Measurements from ENCODE around the gene ADAR.

ADAR gene

DNA sequence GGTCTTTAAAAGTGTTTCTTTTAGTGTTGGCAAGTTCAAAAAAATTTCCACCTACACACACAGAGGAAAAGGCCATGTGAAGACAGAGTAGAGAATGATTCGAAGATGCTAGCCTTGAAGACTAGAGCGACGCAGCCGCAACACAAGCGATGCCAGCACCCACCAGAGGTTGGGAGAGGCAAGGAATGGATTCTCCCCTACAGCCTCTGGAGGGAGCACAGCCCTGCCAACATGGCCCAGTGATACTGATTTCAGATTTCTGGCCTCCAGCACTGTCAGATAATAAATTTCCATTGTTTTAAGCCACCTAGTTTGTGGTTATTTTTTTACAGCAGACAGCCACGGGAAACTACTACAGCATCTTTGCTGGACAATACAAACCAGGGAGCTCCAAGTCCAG is 6.9 kb upstream of the ADAR start:
- no peak for DNase-seq

DNA sequence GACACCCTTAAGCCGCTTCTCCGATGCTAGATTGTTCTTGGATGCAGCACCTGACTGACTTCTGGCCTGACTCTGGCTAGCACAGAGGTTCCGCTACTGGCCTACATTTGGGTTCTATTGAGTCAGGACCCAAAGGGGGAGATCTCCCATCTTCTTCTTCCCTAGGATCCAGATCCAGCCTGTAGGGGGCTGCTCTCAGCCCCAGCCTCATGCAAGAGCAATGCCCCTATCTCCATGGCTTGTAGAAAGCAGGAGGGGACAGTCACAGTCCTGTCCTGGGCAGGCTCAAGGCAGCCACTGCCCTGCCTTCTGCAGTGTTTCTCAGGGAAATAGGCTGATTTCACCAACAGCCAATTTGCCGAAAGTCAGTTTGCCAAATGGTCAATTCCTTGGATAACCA is 6.3 kb upstream of the ADAR start:
- DNase-seq, result no peak

DNA sequence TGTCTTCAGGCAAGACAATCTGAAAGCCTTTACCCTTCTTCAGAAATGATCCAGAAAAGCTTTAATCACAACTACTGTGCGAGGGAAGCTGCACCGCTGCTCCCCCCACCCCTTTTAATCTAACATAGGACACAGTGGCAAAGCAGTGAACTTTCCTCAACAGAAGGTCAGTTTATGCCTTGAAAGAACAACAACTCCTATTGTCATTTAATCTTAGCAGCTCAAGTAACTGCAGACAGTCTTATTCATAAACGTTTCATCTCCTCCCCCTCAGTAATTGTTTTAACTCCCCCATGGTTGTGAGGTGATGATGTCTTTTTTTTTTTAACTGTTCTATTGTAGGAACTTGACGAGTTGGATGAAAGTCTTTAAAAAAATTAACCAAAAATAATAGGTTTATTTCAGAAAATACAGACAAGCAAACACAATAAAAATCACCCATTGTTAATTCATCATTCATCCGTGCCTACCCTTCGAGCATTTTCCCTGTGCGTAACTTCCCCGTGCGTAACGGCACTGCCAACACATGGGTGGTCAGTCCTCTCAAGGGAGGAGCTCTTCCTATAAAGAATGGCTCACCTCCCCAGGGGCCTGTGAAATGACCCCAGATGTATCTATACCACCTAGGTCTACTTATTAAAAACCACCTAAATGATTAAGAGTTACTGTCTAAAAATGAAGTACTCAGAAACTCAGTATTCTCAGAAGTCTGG is 3.3 kb upstream of the ADAR start:
- DNase-seq, result no peak

DNA sequence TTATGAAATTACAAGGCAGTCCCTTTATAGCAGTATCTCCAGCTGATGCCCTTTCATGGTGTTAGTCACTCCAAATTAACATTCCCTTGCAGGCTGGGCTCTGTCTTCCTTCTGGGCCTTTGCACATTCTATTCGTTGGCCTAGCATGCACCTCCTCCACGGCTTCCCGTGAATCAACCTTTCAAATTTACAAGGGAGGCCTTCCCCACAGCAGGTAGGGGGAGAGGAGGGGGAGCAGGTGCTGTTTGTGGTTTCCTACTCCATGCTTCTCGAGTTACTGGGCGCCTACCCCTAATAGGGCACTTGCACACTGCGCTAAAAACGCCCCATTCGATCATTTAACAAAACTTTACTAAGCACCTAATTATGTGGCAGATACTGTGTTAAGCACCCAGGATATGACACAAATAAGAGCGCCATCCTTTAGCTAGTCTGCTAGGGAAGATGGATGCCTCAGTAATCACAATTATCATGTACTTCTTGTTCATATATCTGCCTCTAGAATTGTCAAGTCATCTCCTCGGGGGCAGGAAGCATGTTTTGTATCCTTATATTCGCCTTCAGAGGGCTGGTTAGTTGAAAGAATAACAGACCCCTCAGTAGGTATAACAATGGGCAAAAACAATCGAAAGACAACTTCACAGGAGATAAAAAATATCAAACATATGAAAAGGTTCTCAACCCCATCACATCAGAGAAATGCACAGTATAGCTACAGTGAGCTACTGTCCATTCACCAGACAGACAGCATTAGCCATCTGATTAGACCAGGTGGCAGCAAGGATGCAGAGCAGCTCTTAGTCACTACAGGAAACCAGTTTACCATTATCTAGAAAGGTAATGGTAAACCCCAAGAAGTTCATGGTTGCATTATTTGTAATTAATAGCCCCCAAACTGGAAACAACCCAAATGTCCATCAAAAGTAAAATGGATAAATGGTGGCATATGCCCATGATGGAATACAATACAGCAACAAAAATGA is 1.7 kb upstream of the ADAR start:
- no peak for DNase-seq

DNA sequence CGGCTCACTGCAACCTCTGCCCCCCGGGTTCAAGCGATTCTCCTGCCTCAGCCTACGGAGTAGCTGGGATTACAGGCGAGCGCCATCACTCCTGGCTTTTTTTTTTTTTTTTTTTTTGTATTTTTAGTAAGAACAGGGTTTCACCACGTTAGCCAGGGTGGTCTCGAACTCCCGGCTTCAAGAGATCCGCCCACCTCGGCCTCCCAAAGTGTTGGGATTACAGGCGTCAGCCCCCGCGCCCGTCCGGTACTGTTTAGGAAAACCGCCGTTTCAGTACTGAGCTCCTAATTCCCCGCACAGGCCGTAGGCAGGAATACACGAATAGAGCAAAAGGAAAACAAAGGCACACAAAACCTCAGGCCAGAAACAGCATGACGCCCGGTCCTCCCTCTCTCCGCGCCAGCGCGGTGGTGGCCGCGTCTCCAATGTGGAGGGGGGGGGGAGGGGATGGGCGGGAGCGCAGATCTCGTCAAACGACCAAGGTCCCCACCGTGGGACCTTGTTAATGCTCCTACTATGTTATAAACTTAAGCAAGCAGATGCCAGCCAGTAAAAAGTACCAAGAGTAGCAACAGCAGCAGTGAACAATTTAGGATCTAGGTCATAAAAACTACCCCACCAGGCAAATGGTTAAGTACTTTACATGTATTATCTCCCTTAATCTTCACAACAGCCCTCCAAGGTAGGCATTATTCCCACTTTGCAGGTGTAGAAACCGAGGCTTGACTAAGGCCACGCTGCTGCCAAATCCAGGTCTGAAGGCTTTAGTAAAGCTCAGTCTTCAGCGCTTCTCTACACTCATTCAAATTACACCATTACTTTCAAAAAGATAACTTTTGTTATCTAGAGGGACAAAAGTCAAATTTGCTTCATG is 648 bp upstream of the ADAR start:
- no peak for DNase-seq

DNA sequence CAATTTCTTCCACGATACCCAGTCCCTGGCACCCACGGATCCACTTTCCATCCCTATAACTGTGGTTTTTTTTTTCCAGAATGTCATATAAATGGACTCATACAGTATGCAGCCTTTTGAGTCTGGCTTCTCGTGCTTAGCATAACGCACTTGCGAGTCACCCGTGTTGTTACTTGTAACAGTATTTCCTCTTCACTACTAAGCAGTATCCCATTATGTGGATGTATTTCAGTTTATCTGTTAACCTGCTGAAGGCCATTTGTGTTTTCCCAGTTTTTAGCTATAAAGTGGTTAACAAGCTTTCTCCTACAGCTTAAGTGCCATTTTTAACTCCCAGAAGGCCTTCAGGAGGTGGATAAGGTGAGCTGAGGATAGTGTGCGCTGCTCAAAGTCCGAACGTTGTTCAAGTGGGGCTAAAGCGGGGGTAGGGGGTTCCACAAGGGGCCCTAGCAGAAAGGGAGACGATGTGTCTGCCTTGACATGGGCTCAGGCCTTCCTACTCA is 829 bp downstream of the ADAR start:
- DNase-seq, result no peak

DNA sequence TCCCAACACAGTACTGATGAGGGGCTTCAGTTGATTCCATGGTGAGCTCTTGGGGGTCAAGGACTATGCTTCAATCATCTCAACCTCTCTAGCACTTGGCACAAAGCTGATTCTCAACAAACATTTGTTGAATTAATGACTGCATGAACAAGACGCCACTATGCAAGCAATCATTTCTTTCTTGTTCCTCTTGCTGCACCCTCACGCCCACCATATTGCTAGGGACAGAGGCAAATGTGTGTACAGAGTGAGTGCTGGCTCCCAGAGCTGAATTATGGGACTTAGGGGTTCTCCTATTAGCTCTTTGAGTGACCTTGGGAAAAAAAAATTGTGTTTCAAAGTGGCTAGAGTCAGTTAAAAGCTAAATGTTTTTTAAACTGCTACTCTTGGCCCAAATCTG is 2.5 kb downstream of the ADAR start:
- no peak for DNase-seq

DNA sequence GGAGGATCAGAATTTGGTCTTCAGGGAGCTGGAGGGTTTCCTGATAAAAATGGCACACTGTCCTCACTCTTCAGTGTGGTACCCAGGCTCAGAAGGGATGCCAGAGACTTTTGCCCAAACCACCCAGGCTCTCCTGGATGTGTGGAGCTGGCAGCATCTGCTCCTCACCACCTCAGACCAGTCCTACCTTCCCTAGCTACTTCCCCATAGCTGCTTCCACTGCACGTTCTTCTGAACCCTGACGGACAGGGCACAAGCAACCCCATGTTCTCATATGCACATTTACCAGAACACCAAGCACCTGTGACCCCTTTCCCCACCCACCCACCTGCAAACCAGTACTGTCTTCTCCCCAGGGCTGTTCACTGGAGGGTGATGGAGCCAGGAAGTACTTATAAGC is 4.7 kb downstream of the ADAR start:
- DNase-seq, result no peak

DNA sequence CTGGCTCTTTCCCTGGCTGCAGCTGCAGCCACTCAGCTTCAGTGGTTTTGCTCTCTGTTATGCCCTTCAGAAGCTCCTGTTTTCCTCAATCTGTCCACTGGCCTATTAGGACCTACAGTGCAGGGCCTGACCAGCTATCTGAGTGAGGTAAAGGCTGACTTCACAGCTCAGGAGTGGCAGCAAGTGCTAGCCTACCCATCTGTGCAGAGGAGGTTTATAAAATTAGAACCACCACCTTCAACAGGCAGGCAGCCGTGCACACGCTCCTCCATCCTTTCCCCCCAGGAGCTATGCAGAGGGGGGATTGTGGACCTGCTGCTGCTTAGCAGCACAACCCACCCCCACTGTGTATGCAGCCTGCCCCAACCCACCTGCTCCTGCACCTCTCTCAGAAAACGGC is 8.3 kb downstream of the ADAR start:
- no peak for DNase-seq

DNA sequence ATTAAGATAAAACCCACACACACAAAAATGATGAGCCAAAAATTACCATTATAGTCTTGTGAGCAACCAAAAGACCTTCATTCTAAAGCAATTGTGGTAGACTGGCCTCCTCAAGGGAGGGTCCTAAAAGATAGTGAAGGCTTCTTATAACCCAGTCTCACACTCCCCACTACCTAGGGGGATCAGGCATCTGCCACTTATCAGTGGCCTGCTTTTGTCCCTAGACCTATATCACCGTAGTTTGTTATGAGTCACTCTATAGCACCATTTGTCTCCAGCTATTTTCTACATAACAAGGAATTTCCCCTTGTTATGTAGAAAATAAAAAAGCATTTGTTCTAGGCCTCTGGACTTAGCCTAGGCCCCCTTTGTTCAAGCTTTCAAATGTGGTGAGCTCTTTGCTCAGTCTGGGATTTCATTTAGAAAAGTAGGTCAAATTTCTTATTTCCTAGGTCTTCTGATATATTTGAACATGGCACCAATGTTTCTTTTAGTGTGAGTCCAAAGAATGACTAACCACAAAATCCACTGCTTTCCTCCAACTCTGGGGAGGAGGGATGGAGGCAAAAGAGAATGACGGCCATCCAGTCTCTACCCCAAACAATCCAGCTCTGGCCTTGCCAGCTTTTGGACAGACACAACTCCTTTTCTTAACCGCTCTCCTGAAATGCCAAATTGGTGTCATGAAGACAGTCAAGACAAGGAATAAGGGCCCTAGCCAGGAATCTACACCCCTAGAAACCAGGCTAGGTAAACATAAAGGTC is 8.9 kb downstream of the ADAR start:
- no peak for DNase-seq

DNA sequence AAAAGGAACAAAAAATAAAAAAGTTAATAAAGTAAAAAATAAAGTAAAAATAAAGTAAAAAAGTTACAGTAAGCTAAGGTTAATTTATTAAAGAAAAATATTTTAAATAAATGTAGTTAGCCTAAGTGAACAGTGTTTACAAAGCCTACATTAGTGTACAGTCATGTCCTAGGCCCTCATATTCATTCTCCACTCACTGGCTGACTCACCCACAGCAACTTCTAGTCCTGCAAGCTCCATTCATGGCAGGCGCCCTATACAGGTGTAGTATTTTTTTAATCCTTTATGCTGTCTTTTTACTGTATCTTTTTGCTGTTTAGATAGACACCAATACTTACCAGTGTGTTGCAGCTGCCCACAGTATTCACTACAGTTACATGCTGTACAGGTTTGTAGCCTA is 12.4 kb downstream of the ADAR start:
- DNase-seq, result no peak

DNA sequence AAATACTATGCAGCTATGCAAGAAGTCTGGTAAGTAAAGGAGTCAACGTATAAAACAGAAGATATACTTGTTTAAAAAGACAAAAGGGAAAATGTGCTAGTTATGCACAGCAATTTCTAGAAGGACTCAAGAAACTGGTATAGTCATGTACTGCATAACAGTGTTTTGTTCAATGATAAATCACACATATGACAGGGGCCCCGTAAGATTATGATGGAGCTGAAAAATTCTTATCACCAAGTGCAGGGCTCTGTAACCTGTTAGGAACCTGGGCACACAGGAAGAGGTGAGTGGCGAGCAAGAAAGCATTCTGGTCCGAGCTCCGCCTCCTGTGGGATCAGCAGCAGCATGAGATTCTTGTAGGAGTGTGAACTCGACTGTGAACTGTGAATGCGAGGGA is 13.2 kb downstream of the ADAR start:
- no peak for DNase-seq

DNA sequence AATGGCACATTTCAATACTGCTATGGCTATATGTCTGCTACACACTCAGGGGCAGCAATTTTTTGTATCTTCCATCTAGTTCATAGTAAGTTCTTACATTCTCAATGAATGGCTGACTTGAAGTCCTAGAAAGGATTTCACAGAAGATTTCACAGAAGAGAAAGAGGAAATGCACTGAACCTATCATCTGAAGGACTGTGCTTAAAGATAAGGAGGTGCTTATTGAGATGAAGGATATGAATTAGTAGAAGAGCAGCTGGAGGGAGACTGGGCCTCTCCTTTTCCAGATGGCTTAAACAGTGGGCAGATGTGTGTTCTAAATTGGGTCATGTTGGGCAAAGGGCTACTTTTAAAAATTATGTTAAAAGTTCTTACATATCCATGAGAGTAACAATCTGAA is 14.6 kb downstream of the ADAR start:
- DNase-seq, result no peak

DNA sequence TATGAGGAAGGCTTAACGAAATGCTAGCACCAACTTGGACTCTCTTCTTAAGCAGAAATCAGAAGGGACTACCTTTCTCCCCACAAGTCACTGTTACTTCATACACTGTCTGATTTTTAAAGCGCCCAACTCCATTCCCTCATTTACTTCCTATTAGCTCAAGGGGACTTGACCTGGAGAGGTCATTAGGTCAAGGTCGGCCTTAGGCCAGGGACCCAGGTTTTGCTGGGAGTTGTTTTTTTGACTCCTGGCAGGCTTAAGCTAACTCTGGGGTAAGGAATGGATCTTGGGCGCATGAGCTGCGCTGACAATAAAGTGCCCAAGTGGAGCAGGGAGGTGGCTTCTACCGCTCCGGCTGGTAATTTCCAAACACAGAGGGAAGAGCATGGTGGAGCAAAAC is 16.8 kb downstream of the ADAR start:
- no peak for DNase-seq

DNA sequence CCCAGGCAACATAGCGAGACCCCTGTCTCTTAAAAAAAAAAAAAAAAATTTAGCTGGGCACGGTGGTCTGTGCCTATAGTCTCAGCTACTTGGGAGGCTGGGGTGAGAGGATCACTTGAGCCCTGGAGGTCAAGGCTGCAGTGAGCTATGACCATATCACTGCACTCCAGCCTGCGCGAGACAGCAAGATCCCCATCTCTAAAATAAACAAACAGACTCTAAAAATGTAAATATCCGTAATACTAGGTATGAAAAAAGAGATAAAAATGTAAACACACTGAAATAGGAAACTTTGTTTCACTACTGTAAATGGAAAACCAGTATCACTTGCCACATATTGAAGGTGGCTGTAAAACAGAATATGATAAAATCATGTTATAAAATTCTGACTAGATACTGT is 17.2 kb downstream of the ADAR start:
- DNase-seq, result no peak

DNA sequence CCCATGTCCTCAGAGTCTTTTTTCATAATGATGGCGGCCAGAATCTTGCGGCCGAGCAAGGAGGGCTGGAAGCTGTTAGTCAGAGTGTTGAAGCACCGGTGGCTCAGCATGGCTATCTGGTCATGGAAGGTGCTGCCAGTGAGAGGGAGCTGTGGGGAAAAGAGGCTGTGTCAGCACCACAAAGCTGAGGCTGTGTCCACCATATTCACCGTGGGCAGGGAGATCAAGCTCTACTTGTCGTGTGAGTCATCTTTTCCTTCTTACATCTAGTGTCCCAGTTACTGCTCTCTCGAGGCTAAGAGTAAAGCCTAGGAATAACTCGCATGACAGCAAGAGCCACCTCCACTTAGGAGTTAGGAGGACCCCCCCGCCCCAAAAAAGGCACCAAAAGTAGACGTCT is 18.2 kb downstream of the ADAR start:
- DNase-seq, result no peak

DNA sequence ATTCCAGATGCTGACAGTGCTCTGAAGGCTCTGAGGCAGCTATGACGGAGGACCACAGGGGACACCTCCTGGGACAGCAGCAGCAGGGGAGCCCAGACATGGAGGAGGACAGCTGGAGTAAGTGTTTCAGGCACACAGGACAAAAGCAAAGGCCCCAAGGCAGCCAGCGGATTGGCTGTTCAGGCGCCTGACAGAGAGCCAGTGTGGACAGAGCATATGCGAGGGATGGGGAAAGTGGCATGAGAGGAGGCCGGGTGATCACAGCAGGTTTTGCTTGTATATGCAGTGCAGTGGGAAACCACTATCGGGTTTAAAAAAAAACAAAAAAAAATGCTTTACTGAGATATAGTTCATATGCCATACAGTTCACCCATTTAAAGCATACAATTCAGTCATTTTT is 21.3 kb downstream of the ADAR start:
- DNase-seq, result no peak

DNA sequence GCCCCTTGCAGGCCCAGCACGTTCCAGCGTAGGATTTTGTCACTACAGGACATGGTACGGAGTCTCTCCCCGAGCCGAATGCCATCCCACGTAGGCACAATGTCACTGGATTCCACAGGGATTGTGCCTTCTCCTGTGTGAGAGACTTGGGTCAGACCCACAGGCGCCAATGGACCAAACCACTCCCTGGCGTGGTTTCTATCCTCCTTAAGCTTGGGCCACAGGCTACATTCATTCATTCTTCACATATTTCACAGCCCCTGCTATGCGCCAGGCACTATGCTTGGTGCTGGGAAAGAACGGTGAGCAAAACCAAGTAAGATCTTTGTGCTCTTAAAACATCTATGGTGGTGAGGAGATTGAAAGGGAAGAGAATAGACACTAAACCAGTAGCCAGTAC is 21.8 kb downstream of the ADAR start:
- no peak for DNase-seq

DNA sequence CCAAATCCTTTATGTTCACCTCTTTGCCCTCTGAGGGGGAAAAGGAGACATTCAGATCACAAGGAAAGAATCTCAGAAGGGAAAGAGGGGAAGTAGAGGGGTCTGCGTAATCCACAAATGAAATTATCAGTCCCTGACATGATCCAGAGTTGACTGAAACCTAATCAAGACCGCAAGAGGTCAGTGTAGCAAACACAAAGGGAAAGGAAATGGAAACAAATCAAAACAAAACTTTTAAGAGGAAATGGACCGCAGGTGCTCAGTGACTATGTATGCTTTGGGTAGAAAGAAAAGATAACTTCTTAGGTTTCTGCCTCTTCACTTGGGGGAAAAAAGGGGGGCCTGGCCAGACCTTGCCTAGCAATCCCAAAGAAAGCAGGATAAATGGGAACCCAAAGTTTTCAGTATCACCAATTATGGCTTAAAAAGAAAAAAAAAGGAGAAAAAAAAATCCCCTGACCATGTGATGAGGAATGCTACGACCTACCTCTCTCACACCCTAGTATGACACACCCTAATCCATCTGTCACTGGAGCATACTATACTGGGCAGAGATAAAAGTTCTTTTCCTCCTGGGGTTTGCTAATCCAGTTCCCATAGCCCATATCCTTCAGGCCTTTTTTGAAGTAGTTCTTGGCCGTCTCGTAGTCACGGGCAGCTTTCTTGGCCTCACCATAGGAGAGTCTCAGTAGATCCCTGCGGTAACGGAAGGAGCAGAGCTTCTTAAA is 23.6 kb downstream of the ADAR start:
- no peak for DNase-seq

DNA sequence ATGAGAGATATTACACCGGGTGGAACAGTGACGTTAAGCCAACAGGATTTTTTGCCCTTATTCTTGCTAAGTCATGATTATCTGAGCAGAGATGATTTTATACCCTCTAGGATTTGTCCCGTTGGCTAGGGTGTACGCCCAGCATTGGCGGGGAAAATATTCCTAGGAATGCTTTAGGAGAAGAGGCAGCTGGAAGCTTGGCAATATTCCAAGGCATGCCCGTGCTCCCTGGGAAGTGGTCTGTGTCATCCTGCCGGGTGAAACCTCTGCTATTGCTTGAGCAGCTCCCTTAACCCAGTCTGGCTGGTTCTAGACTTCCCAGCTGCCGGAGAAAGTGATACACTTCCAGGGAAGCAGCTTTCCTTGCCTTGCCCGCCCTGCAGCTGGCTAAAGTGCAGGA is 24.2 kb downstream of the ADAR start:
- DNase-seq, result no peak

DNA sequence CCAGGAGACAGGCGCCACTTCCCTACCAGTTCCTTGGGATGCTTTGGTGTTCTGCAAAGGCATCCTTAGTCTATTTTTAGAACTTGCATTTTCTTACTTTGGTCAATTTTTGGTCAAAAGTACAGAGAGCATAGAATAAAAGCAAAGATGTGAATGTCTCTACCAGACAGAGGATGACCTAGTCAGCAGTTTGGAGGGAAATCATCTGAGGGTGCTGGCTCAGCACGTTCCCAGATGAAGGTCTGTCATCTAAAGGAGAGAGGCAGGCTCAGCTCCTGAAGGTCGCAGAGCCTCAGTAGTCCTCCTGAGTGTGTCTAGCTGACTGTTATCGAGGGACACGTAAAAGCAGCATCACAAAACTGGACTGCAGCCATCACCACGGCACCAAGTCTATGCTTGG is 25.1 kb downstream of the ADAR start:
- no peak for DNase-seq

DNA sequence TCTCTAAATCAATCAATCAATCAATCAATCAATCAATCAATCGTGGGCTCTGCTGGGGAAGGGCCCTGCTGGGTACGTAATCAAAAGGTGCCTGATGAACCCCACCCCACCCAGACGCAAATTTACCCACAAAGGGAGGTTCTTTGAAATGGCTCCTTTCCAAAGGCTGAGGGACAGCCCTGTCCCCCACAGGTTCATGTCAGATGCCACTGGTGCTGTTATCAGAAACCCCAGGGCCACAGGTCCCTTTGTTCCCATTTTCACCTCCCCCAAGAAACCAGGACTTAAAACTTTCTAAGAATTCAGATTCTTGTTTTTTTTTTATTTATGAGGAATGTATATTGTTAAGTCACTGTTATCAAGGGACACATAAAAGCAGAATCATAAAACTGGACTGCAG is 26.2 kb downstream of the ADAR start:
- DNase-seq, result no peak

Measured in GDM1 (cell line).